OCI-LY1 (cell line): ENCODE data around the gene OR6S1.

Experiments used
- CTCF ChIP-seq: fragments of 200-600 bp; sonication (generic), shearing (Covaris generic); IDR thresholded peaks from 2 replicates; pipeline ENCODE4 v1.5.1; 2017; ENCODE audit warnings: mild to moderate bottlenecking, antibody characterized with exemption, low read length, moderate library complexity, mixed read lengths
- EZH2 ChIP-seq: fragments of 200-600 bp; sonication (generic), shearing (Covaris generic); IDR thresholded peaks from 2 replicates; pipeline ENCODE4 v1.8.0; 2017; ENCODE audit warnings: borderline replicate concordance, mixed run types, mild to moderate bottlenecking, antibody characterized with exemption, low read length, moderate library complexity, mixed read lengths

GRCh38 chr14:20658246-20658645 is 16.8 kb upstream of the OR6S1 start:
- no peak for TF ChIP-seq CTCF
- no peak for TF ChIP-seq EZH2
